Vagina (tissue), 2 donors: ENCODE results near the gene DAP3.
"Not testable (repeated sequence)": the region's sequence is repeated elsewhere in the genome, so short reads cannot be mapped to it uniquely, and the experiment has no call there.

Experiments
- POLR2A ChIP-seq, 2 donors: fragments of 450-650 bp; IDR thresholded peaks; one replicate each; pipeline ENCODE4 v1.6.1; 2017; ENCODE audit warnings: antibody characterized with exemption in 2 of 2, mild to moderate bottlenecking in 2 of 2, moderate library complexity in 2 of 2
- POLR2AphosphoS5 ChIP-seq, 2 donors: sonication (generic); formaldehyde crosslinking; IDR thresholded peaks; one replicate each; pipeline ENCODE4 v1.9.0; 2017; ENCODE audit warnings: antibody characterized with exemption in 2 of 2, mild to moderate bottlenecking in 2 of 2, low read depth in 1 of 2; ENCODE audit not compliant: insufficient read depth in 1 of 2
- TF ChIP-seq, protein P1 (sequence below), 3 experiments: fragments of 450-650 bp in 2 of 3; fragments of 200-600 bp in 1 of 3; sonication (generic) in 1 of 3; IDR thresholded peaks; one replicate each; pipeline ENCODE4 v1.5.1; 2017 to 2019; ENCODE audit warnings: antibody characterized with exemption in 3 of 3, mild to moderate bottlenecking in 2 of 3, moderate library complexity in 2 of 3

DNA sequence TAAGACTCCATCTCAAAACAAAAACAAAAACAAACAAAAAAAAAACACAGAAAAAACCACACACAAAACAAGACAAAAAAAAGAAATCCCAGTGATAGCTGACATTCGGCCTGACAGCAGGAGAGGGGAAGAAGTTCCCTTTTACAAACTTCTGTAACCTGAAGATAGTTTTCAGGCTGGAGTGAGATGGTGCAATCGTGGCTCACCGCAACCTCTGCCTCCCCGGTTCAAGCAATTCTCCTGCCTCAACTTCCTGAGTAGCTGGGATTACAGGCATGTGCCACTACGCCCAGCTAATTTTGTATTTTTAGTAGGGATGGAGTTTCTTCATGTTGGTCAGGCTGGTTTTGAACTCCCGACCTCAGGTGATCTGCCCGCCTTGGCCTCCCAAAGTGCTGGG lies 75.1 kb downstream of the DAP3 start:
- TF ChIP-seq, protein P1, sequence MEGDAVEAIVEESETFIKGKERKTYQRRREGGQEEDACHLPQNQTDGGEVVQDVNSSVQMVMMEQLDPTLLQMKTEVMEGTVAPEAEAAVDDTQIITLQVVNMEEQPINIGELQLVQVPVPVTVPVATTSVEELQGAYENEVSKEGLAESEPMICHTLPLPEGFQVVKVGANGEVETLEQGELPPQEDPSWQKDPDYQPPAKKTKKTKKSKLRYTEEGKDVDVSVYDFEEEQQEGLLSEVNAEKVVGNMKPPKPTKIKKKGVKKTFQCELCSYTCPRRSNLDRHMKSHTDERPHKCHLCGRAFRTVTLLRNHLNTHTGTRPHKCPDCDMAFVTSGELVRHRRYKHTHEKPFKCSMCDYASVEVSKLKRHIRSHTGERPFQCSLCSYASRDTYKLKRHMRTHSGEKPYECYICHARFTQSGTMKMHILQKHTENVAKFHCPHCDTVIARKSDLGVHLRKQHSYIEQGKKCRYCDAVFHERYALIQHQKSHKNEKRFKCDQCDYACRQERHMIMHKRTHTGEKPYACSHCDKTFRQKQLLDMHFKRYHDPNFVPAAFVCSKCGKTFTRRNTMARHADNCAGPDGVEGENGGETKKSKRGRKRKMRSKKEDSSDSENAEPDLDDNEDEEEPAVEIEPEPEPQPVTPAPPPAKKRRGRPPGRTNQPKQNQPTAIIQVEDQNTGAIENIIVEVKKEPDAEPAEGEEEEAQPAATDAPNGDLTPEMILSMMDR (IDR thresholded peaks at IDR 0.05): not testable (repeated sequence)
- not testable (repeated sequence) for TF ChIP-seq POLR2AphosphoS5 (IDR thresholded peaks at IDR 0.05; ENCODE audit: insufficient read depth in 1 of 2, low read depth in 1 of 2); POLR2A (IDR thresholded peaks at IDR 0.05)
